Renal pelvis (tissue), 4 donors: ENCODE data around the gene PPP1R1B. TPM values are rescaled to one million over a fixed set of nuclear protein-coding genes. Genes with fewer than 3 reads are reported as not detected.

Experiments
- DNase-seq: peaks from one replicate; pipeline ENCODE4 v3.0.0-alpha.2; 2013
- polyA plus RNA-seq, 3 donors: library from polyadenylated mRNA; unstranded; fragments of 120-200 nt; gene quantifications; one replicate each; pipeline ENCODE4 v1.2.1, GENCODE V29; 2013; ENCODE audit not compliant: insufficient read length in 3 of 3

PPP1R1B gene
- polyA plus RNA-seq, 3 donors: 9.1 to 13.6 (median 12.2) TPM

- DNase-seq: no peak
Observed at GRCh38 chr17:39678340-39679116, 51.8 kb downstream of the PPP1R1B start.

DNA sequence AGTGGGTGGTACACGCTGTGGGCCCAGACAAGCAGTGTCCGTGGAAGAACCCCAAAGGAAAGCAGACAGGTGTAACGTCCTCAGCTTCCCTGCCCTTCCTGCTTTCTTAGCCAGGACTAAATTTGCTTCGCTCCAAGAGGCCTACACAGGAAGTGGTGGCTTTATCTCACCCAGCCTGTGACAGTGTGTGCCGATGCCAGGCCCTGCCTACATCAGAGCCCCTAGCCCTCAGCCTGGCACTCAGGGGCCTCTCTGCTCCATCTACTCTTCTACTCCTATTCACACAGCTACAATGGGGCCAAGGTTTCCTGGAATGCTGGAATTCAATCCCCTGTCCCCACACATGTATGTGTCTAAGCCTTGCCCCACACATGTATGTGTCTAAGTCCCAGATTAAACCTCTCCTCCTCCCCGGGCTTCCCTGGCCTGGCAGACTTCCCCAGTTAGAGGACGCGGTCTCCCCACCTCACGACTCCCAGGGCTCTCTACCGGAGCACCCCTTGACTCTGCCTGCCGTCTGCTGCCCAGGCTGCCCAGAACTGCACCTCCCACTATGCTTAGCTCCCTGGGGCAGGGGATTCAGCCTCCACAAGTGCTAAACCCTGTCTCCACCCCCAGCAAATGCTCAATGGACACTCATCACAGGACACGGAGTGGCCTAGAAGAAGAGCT lies 52.9 kb downstream of the PPP1R1B start:
- DNase-seq: no peak

DNA sequence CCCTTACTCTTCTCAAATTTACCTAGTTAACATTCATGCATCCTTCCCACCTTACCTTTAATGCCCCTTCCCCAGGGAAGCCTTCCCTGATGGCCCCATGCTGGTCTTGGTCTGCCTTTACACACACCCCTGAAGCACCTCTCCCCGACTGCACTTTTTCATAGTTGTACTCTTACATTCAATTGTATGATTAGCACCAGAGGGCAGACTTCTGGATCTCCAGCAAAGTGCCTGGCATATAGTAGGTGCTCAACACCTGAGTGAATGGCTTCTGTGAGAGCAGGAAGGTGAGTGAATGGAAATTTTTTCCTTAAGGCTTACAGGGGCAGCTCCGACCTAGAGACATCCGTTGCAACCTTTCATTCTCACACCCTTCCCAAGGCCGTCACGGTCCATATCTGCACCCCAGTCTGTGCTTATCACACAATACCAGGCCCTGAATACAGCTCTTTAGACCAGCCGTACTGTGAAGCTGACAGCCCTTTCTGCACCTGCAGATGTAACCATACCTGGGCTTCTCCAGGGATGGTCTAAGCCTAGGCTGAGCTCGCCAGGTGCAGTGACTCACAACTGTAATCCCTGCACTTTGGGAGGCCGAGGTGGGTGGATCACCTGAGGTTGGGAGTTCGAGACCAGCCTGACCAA lies 56.7 kb downstream of the PPP1R1B start:
- no peak for DNase-seq

DNA sequence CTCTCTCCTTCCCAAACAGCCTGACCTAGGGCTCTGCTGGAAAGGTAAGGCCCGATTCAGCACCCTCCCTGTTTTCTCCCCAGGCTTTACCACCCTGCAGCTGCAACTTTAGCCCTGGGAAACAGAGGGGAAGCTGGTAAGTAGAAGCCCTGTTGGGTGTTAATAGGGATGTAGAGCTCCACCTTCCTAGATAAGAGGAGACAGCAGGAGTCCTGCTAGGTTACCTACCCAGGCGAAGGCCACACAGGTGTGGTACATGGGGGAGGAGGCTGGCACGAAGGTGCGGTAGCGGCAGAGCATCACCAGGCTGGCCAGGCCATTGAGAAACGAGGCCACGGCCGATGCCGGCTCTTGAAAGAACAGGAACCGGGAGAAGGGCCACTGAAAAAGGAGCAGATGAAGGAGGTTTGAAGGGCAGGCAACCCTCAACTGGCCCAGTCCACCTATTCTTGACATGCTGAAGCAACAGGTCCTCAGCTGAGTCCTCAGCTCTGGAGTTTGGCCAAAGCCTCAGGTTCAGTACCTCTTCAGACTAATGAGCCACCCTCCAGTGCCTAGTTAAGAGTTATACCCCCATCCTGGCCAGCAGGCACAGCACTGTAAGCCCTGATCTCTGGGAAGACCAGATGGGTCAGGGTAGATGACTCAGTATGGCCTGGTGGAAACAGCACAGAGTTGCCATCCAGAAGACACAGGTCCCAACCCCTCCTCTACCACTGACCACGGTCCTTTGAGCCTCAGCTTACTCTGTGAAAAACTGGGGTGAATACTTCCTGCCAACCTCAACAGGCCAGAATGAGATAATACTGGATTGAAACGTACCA lies 57.8 kb downstream of the PPP1R1B start:
- no peak for DNase-seq

Other genes with a start within 250 kb of the PPP1R1B start
- gene FBXL20, start 225.3 kb upstream of the PPP1R1B start, polyA plus RNA-seq: 10 to 100 TPM; 12.1 to 17.5 (median 14.1) TPM
- gene MED1, start 175.7 kb upstream of the PPP1R1B start, polyA plus RNA-seq: 10 to 100 TPM; 48.7 to 54.4 (median 53.5) TPM
- gene CDK12, start 165.5 kb upstream of the PPP1R1B start, polyA plus RNA-seq: 10 to 100 TPM; 44.6 to 68.6 (median 64.7) TPM
- under 1 TPM; 0.01 to 0.06 (median 0.04) TPM for gene NEUROD2, start 19.0 kb upstream of the PPP1R1B start, polyA plus RNA-seq
- gene STARD3, start 10.2 kb downstream of the PPP1R1B start, polyA plus RNA-seq: 10 to 100 TPM; 49.1 to 54.7 (median 54.3) TPM
- gene TCAP, start 38.4 kb downstream of the PPP1R1B start, polyA plus RNA-seq: 1 to 10 TPM; 1.5 to 2.0 (median 1.9) TPM
- gene PNMT, start 41.5 kb downstream of the PPP1R1B start, polyA plus RNA-seq: 1 to 10 TPM; 3.0 to 3.9 (median 3.3) TPM
- gene PGAP3, start 61.1 kb downstream of the PPP1R1B start, polyA plus RNA-seq: 10 to 100 TPM; 37.4 to 48.6 (median 43.6) TPM
- 100 to 1,000 TPM; 178 to 214 (median 210) TPM for gene ERBB2, start 73.1 kb downstream of the PPP1R1B start, polyA plus RNA-seq
- 10 to 100 TPM; 33.6 to 36.8 (median 35.9) TPM for gene MIEN1, start 103.6 kb downstream of the PPP1R1B start, polyA plus RNA-seq
- gene GRB7, start 111.0 kb downstream of the PPP1R1B start, polyA plus RNA-seq: 10 to 100 TPM; 38.0 to 56.5 (median 53.2) TPM
- under 1 TPM; 0.23 to 0.33 (median 0.30) TPM for gene IKZF3, start 237.4 kb downstream of the PPP1R1B start, polyA plus RNA-seq
- not detected for gene ZPBP2, start 241.2 kb downstream of the PPP1R1B start, polyA plus RNA-seq